Stomach (tissue), 4 donors: ENCODE measurements around the gene PCYT2.
A peak's percentile ranks its signal among the peaks of the same experiment; 100 is the strongest.

Experiments used
- CTCF ChIP-seq, 7 experiments: fragments of 450-650 bp in 4 of 7; fragments of 200-600 bp in 3 of 7; sonication (generic) in 3 of 7; IDR thresholded peaks; one replicate each; pipeline ENCODE4 v1.5.1; 2016 to 2019; ENCODE audit warnings: antibody characterized with exemption in 7 of 7, control low read depth in 2 of 7, mild to moderate bottlenecking in 1 of 7
- EP300 ChIP-seq: sonication (generic); formaldehyde crosslinking; IDR thresholded peaks from one replicate; pipeline ENCODE4 v1.6.1; 2017; ENCODE audit warnings: antibody characterized with exemption
- POLR2AphosphoS5 ChIP-seq, 3 donors: sonication (generic); formaldehyde crosslinking; IDR thresholded peaks; one replicate each; pipeline ENCODE4 v1.6.1; 2016; ENCODE audit warnings: antibody characterized with exemption in 3 of 3

- TF ChIP-seq CTCF (IDR thresholded peaks at IDR 0.05), result no peak
- peak in 1 of 3 donors; percentile 8 for TF ChIP-seq POLR2AphosphoS5 (IDR thresholded peaks at IDR 0.05)
- no peak for TF ChIP-seq EP300
Observed at GRCh38 chr17:81867991-81868673, 43.1 kb downstream of the PCYT2 start.
